HG03354 (cell line): Measurements from ENCODE around the gene MGMT.

Experiments
- ATAC-seq: cut with Tn5 transposase; IDR thresholded peaks from one replicate; pipeline ENCODE4 v1.9.1; 2021; ENCODE audit warnings: mild to moderate bottlenecking; ENCODE audit not compliant: unreplicated experiment, poor library complexity, severe bottlenecking

The MGMT gene

GRCh38 chr10:129612481-129613109 is 145.6 kb downstream of the MGMT start:
- ATAC-seq = no peak

DNA sequence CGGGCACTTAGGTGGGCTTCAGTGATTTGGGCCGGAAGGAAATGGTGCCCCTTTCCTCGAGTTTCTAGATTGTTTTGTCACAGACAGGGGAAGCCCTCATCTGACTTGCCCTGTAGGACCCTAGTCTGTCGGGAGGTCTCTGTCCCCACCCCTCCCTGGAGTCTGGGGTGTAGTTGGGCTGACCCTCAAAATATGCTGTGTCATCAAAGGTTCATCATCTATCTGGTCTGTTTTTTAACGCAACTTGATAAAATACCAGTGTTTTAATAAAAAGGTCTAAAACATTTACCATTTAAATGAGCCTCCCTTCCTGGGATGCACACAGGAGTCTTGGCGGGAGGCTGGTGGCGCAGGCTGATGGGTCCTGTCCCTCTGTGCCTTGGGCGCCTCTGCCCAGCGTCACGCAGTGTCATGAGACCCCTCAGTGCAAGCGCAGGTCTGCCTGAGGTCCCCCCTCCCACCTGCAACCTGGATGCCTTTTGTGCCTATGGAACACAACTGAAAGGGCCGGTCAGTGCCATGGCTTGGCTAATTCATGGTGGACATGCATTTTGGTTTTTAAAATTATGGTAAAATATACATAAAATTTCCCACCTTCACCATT is 146.4 kb downstream of the MGMT start:
- no peak for ATAC-seq

DNA sequence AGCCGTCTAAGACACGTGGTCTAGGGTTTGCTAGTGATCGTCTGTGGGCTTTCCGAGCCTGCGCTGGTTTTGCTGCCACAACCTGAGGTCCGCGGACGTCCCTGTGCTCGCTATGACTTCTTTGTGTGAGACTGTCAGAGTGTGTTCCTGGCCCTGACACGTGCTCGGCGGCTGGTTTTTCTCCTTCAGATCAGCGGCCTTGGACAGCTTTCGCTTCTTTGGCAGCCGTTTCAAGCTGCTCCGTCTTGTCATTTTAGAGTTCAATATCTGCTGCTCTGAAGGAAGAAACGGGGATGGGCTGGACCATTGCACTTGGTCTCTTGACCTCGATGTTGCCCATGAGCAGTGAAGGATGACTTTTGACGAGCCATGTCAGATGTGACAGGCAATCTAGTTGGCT is 147.3 kb downstream of the MGMT start:
- no peak for ATAC-seq

- ATAC-seq = no peak
Measured at GRCh38 chr10:129615381-129615780, 148.3 kb downstream of the MGMT start.

DNA sequence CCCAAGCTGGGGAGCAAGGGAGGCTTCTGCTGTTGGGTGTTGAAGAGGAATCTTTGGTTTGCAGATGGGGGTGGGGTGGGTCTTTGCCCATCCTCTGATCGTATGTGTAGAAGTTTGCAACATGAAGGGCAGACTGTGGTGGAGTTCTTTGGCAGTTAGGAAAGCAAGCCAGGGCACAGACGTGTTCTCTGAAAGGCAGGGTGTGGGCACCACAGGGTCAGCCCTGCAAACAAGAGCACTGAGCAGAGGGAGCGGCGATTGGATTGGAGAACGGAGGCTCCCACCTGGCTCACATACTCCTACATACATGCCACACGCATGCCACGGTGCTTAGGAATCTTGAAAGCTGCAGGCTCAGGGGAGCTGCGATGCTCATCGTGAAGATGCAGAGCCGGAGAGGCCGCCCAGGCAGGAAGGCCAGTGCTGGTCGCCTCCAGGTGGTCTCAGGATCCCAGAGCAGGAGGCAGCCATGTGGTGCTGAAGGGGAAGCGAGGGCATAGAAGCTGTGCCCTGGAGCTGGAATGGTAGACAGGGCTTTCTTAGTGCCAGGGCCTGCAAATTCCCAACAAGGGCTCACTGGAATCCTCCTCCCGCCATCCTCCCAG is 149.0 kb downstream of the MGMT start:
- no peak for ATAC-seq

GRCh38 chr10:129617768-129618167 is 150.7 kb downstream of the MGMT start:
- no peak for ATAC-seq

DNA sequence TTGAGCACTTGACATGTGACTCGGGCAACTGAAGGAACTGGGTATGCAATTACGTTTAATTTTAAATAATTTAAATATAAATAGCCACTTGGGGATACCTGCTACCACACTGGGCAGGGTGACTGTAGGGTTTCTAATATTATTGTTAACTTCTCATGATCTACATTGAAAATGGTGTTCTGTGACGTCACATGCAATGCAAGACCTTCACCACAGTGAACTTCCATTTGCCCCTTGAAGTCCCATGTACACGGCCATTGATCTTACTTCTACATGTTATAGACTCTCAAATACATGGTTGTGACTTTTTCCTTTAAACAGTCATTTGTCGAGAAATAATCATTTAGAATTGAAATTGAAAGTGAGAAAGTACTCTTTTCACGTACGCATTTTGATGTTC is 154.0 kb downstream of the MGMT start:
- no peak for ATAC-seq

- ATAC-seq = no peak
Measured at GRCh38 chr10:129621693-129622092, 154.7 kb downstream of the MGMT start.

DNA sequence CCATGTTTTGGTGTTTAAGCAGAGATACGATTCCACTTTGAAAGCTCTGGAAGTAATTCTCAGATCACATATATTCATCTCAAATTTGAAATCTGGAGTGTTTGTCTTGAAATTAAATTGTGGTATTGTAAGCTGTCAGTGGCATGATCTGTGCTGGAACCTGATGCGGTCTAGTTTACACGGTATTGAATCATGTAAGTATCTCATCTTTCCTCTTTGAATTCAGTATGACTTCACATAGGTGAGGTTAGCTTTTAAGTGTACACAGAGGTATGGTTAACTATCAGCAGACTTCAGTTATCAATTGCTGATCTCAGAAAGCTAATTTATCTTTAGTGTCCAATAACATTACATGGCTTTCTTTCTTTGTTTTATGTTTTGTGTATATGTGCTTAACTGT is 155.2 kb downstream of the MGMT start:
- no peak for ATAC-seq

GRCh38 chr10:129622736-129623135 is 155.7 kb downstream of the MGMT start:
- no peak for ATAC-seq

GRCh38 chr10:129624526-129624925 is 157.5 kb downstream of the MGMT start:
- no peak for ATAC-seq

DNA sequence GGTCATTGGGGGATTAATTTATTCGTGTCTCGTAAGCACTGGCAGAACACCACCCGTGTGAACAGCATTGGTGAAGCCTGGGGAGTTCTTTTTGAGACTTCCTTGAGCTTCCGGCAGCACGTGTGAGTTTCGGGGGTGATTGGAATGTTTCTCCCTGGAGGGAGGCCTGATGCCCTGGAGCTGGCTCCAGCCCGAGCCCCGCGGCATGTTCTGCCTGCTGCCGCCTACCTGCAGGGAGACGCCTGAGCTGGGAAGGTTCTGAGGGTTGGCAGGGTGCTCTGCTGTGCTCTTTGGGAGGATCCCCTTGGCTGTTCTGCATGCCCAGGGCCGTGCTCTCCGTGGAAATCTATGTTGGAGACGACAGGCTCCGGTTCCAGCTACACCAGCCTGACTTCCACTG is 159.3 kb downstream of the MGMT start:
- no peak for ATAC-seq

DNA sequence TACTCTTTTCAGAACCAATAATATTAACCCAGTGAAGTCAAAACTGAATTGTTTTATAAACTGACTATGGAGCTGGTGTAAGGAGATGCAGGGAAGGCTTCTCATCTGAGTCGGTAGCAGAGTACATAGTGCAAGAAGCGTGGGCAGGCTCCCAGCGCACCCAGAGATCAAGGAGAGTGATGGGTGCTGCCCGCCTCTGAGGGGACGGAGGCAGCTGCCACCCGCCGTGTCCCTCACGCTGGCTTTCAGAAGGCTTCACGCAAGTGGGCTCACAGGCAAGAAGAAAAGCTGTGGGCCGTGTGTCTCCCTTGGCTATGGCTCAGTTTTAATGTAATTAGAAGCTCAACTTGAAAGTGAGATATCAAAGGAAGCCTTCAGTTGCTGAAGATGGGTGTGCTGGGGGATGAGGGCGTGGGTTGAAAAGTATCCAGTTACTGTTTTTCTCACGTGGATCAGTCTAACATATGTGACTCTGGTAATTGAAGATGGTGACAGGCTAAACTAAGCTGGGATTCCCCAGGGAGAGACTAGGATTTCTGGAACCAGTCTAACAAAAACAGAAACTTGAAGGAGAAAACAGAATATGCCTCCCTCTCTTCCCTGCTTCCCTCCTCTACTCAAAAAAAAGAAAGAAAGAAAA is 159.9 kb downstream of the MGMT start:
- no peak for ATAC-seq

GRCh38 chr10:129627442-129627841 is 160.4 kb downstream of the MGMT start:
- ATAC-seq = no peak

GRCh38 chr10:129628823-129629222 is 161.8 kb downstream of the MGMT start:
- no peak for ATAC-seq

DNA sequence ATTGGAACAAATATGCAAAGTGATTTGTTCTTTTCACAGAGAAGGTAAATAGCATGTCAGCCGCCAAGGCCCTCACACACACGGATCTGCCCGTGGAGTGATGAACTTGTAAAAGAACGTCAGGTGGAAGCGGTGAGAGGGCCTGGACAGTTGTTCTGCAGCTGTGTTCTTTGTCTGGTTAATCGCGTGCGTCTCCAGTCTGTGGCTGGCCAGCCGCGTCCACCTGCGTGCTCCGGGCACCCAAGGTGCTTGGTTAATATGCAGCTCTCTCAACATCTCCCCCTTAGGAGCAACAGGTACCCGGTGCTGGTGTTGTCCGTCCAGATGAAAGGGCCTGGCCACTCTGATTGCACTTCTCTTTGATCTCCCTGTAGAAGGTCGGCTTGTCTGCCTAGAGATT is 162.9 kb downstream of the MGMT start:
- ATAC-seq = no peak

DNA sequence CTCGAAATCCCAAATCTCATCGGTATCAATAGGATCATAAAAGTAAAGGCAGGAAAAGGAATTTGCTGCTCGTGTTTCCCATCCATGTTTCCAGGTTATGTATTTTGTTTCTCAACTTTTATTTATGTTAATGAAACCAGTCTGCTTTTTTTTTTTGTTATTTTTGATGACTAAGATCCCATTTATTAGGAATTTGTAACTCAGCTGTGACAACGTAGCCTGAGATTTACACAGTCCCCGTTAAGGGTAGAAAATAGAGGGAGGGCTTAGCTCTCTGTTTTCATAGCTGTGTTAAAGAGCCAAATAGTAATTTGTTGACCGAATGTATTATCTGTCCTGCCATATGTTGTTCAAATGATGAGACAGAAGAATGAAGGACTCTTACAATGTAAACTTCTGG is 164.0 kb downstream of the MGMT start:
- no peak for ATAC-seq

GRCh38 chr10:129631870-129632623 is 165.0 kb downstream of the MGMT start:
- no peak for ATAC-seq

DNA sequence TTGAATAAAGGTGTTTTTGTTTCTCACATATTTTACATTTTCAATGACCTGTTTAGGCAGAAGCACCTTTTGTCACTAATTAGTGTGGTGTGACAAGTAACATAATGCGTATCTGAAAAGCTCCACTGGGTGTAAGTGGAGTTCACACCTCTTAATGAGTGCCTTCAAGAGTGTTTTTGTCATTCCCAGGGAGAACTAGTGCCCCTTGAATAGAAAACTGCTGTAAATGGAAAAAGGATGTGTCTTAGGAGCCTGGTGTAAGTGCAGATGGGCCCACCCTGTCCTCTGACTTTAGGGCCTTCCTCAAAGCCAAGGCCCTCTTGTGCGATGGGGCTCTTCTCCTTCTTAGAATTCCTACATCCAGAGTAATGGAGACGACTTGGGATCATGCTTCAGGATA is 170.0 kb downstream of the MGMT start:
- no peak for ATAC-seq

DNA sequence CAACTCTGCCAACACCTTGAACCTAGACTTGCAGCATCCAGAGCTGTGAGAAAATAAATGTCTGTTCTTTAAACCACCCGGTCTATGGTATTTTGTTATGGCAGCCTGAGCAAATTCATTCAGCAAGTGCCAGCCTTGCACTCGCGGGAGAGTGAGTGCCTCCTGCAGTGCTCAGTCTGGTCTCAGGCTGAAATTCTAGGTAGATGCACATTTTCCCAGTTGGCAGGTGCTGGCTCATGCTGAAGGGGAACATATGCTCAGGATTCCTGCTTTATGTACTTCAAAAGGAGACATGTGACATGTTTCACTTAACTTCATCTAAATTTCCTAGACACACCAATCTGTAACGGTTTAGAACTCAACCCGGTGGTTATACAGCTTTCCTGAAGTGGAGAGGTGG is 170.8 kb downstream of the MGMT start:
- ATAC-seq = no peak
